Activated CD8-positive, alpha-beta T cell treated with anti-CD3 and anti-CD28 coated beads, Interleukin-2, amount 10 ng/mL, durations not matched to agents 7 days and 5 days (primary cell): ENCODE results near the gene LRRC7. TPM values are rescaled to one million over a fixed set of nuclear protein-coding genes. Genes with fewer than 3 reads are reported as not detected.
"Not testable (repeated sequence)": the region's sequence is repeated elsewhere in the genome, so short reads cannot be mapped to it uniquely, and the experiment has no call there.

Experiments used
- ATAC-seq: fragments of 150-1000 bp; cut with Tn5 transposase; one replicate; pipeline ENCODE4 v1.10.0; 2021; ENCODE audit warnings: moderate library complexity
- CTCF ChIA-PET: fragments of 350-600 bp; sonication (Branson Sonifier 250); formaldehyde crosslinking; loops from one replicate; lab custom pipeline; 2021; ENCODE audit warnings: antibody characterized with exemption; lab: Charles Lee
- POLR2A ChIA-PET: fragments of 350-600 bp; sonication (Branson Sonifier 250); formaldehyde crosslinking; loops from one replicate; lab custom pipeline; 2021; ENCODE audit warnings: antibody characterized with exemption; lab: Charles Lee
- DNase-seq: peaks from one replicate; pipeline ENCODE4 v3.0.0-alpha.2; 2020
- H3K27ac Mint-ChIP-seq: one replicate; pipeline ENCODE4 v1.8.0; 2021; ENCODE audit warnings: mild to moderate bottlenecking, mixed read lengths
- H3K27me3 Mint-ChIP-seq: one replicate; pipeline ENCODE4 v1.8.0; 2021; ENCODE audit warnings: low read depth, mixed read lengths
- H3K36me3 Mint-ChIP-seq: one replicate; pipeline ENCODE4 v1.8.0; 2021; ENCODE audit warnings: low read depth, mixed read lengths
- H3K4me1 Mint-ChIP-seq: one replicate; pipeline ENCODE4 v1.8.0; 2021; ENCODE audit warnings: low read depth, mixed read lengths
- H3K4me3 Mint-ChIP-seq: one replicate; pipeline ENCODE4 v1.8.0; 2021; ENCODE audit warnings: mild to moderate bottlenecking, mixed read lengths
- H3K9me3 Mint-ChIP-seq: one replicate; pipeline ENCODE4 v1.8.0; 2022; ENCODE audit warnings: mixed read lengths; ENCODE audit not compliant: insufficient read depth
- total RNA-seq, 2 experiments: library from RNA; stranded (reverse); gene quantifications; one replicate each; pipeline ENCODE4 v1.2.3, GENCODE V29; 2021

The LRRC7 gene
- total RNA-seq, 2 experiments from 2014 or later: 0.08 to 0.16 TPM

DNA sequence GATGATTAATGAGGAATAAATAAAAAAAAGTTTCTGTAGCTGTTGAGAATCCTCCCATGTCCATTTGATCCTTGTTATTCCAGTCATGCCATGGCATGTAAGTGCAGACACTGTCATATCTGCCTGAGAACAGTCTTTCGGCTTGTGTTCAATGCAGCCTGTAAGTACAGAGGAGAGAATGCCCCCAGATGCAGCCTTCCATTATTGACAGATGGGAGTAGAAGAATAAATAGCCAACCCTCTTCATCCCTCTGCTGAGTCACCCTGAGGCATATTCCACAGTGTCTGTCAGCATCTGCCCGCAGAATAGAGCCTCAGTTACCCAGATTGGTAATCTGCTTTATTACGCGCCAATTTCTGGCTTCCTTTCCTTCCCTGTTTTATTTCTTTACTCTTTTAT, 139.4 kb downstream of the LRRC7 start:
- Mint-ChIP-seq H3K27ac (no peak overlapping the region), H3K4me1 (no peaks in the 10 kb centered on the region), H3K27me3 (no peaks in the 10 kb centered on the region), H3K4me3 (no peak overlapping the region), H3K36me3 (no peaks in the 10 kb centered on the region), H3K9me3 (no peaks in the 10 kb centered on the region)
- CTCF ChIA-PET: no interaction called here
- POLR2A ChIA-PET: no interaction called here
- ATAC-seq: no peak
- no peak for DNase-seq

DNA sequence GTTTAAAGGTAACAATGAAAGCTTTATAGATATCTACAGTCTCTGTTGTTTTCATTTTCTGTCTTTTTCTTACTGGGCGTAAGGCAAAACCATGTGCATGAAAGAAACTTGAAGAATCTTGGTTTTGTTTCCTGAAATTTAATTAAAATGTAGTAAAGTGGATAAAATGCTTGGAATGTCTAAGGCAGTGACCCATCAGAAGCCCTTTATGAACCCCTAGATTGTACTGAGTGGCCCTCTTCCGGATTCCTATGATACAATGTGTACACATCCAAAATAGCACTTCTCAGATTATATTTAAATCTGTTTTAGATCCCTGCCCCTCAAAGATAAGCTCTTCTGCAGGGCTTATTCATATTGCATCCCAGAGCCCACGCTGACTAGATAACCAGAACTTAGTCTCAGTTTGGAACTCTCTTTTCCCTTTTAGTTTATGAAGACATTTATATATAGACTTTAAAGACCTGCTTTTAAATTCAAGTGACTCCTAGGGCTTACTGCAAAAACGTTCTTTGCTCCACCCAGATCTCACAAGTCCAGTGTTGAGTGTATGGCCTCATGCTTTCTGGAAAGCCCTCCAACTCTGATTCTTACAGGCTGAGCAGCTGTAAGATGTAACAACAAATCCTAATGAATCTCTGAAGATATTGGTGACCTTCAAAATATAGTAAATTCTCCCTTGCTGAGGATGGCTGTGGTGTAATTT, 142.9 kb downstream of the LRRC7 start:
- ChIA-PET CTCF (no interaction called here), POLR2A (no interaction called here)
- Mint-ChIP-seq H3K4me1 (no peaks in the 10 kb centered on the region), H3K27me3 (no peaks in the 10 kb centered on the region), H3K9me3 (no peaks in the 10 kb centered on the region), H3K4me3 (no peak overlapping the region), H3K36me3 (no peaks in the 10 kb centered on the region), H3K27ac (no peak overlapping the region)
- DNase-seq (no peak), ATAC-seq (no peak)

DNA sequence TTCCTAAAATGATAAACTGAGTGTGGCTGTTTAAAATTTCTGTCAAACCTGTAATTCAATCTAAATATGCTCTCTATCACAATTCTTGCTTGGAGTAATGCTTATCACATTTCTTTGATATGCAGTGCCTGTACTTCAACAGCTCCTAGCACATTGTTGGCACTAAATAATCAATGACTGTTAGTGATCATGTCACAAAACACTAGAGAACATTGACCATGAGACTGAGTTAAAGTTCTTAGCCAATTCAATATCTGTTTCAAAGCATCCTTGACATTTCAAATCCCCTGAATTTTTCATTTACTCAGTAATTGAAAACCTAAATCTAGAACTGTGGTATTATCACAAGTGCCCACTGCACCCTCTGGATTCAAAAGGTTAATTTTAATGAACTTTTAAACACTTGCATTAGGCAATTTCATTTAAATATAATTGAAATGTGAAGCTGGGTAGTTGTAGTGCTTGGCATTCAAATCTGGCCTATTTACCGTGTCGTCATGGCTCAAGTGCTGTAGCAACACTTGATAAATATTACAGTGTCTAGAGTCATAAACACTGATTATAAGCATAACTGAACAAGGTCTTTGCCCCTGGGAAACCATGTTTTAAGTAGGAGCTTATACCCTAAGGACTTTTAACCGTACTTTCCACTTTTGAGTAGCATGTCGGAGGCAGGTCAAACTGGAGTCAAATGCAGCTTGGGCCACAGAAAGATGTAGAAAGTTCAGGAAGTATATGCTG, 143.6 kb downstream of the LRRC7 start:
- H3K9me3 Mint-ChIP-seq: no peaks in the 10 kb centered on the region
- no peaks in the 10 kb centered on the region for H3K4me1 Mint-ChIP-seq
- H3K27ac Mint-ChIP-seq: no peak overlapping the region
- ATAC-seq (no peak), DNase-seq (no peak)
- ChIA-PET POLR2A (no interaction called here), CTCF (no interaction called here)
- no peak overlapping the region for H3K4me3 Mint-ChIP-seq
- H3K27me3 Mint-ChIP-seq: no peaks in the 10 kb centered on the region
- H3K36me3 Mint-ChIP-seq: no peaks in the 10 kb centered on the region

DNA sequence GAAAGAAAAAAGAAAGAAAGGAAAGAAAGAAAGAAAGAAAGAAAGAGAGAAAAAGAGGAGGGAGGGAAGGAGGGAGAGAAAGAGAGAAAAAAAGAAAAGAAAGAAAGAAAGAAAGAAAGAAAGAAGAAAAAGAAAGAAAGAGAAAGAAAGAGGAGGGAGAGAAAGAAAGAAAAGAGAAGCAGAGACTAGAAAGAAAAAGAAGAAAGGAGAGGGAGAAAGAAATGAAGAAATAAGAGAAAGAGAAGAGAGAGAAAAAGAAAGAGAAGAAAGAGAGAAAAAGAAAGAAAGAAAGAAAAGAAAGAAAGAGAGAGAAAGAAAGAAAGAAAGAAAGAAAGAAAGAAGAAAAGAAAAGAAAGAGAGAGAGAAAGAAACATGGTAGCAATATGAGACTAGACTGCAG, 150.1 kb downstream of the LRRC7 start:
- H3K36me3 Mint-ChIP-seq, H3K27me3 Mint-ChIP-seq, DNase-seq, POLR2A ChIA-PET, H3K9me3 Mint-ChIP-seq, CTCF ChIA-PET, H3K4me1 Mint-ChIP-seq, ATAC-seq, H3K4me3 Mint-ChIP-seq, H3K27ac Mint-ChIP-seq: not testable (repeated sequence)

DNA sequence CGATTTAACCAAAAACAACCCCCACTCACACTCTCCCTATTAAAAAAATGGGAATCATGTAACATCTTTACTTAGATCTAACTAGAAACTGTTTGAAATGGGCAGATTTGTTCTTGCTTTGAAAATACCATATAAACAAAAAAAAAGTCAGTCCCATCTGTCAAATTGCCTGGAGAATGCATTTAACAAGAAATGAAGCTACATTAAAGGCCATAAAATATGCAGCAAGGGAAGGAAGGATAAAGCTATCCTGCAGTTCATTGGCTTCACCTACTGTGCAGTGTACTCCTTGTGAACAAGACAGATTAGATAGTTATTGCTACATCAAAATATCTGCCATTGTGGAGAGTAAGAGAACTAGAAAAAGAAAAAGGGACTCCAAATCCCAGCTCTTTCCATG, 160.5 kb downstream of the LRRC7 start:
- H3K27ac Mint-ChIP-seq: no peak overlapping the region
- peaks cover 8% of the 10 kb centered on the region for H3K9me3 Mint-ChIP-seq
- H3K36me3 Mint-ChIP-seq: no peaks in the 10 kb centered on the region
- no peaks in the 10 kb centered on the region for H3K27me3 Mint-ChIP-seq
- ATAC-seq (no peak), DNase-seq (no peak)
- ChIA-PET POLR2A (no interaction called here), CTCF (no interaction called here)
- H3K4me3 Mint-ChIP-seq: no peak overlapping the region
- no peaks in the 10 kb centered on the region for H3K4me1 Mint-ChIP-seq

DNA sequence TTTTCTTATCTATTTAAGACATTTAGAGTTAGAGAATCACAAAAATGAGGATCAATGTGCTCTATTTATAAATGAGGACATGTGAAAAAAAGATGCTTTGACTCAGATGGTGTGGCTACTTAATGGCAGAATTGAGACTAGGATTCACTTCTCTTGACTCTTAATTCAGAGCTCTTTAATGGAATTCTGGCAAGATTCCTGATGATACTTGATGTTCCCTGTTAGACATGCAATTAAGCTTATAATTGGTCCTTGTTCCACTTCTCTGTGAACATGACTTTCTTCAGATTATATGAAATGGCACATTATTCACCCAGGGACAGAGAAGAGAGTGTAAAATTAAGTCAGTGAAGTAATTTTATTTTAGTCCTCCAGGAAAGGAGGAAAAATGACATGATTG, 165.3 kb downstream of the LRRC7 start:
- DNase-seq (no peak), ATAC-seq (no peak)
- ChIA-PET CTCF (no interaction called here), POLR2A (no interaction called here)
- Mint-ChIP-seq H3K36me3 (no peaks in the 10 kb centered on the region), H3K27ac (no peak overlapping the region), H3K9me3 (peaks cover 1% of the 10 kb centered on the region), H3K4me3 (no peak overlapping the region), H3K27me3 (no peaks in the 10 kb centered on the region), H3K4me1 (no peaks in the 10 kb centered on the region)

DNA sequence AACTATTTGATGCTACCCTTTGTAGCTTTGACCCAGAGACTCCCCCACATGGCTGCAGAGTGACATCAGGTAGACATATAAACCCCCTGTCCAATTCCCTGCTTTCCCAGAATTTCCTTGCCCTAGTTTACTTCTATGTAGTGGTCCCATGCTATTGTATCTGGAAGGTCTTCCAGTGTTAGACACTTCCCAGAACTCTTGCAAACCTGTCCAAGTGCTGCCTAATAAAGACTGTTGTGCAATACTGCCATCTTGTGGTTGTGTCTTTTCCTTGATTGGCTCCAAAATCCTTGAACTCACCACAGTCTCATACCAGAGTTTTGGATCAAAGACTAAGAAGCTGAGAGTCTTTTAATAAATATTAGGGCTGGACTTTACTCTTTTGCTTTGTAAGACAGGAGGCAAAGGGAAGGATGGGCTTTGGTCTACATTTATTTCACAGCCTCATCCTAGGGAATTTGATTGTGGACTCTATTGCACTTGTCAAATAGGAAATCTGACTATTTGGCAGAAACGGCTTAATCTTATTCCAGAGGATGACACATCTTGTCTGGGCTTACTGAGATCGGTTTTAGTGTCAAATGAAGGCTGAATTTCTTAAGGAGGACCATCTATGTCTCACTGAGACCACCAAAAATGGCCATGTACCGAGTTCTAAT, 169.9 kb downstream of the LRRC7 start:
- H3K27ac Mint-ChIP-seq: no peak overlapping the region
- peak; percentile 58 for ATAC-seq
- no peaks in the 10 kb centered on the region for H3K4me1 Mint-ChIP-seq
- ChIA-PET POLR2A (no interaction called here), CTCF (interaction anchor here (0.6 to 3.2 kb wide), 5 partner anchors 22 to 1617 kb away, joined by 3 to 15 read pairs (median 3); no protein-coding TSS in a partner anchor)
- no peaks in the 10 kb centered on the region for H3K36me3 Mint-ChIP-seq
- H3K9me3 Mint-ChIP-seq: no peaks in the 10 kb centered on the region
- no peaks in the 10 kb centered on the region for H3K27me3 Mint-ChIP-seq
- no peak overlapping the region for H3K4me3 Mint-ChIP-seq
- peak; percentile 47 for DNase-seq

DNA sequence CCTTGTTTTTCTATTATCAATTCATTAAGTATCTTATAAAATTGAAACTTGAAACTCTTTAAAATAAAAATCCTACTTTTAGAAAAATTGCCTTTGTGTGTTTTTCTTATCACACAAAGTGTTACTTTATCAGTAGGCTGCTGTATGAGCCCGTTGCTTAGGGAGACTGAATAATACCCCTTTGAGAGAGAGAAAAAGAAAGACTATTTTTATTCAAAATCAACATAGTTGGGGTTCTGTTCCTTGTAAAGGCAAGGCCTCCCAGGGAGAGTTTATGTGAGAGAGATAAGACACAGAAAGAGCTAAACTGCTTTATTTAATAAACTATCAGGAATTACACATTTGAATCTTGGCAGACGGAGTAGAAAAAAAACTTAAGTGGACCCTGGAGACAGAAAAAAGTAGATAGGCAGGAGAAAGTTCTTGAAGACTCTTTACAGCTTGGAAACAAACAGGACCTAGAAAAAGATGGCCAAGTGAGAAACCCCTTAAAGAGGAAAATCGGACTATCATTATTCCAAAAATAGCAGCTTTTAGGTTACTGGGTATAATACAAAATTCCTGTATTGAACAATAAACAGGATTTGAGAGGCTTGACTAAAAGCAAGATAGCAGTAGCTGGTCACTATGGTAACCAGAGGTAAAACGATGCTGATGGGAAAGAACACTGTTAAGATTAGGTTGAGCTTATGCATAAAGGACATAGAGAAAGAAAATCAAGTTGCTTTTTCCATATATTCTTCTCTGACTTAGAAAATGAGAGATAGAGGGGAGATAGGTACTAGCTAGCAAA, 170.9 kb downstream of the LRRC7 start:
- POLR2A ChIA-PET: no interaction called here
- DNase-seq (no peak), ATAC-seq (no peak)
- Mint-ChIP-seq H3K27ac (no peak overlapping the region), H3K36me3 (no peaks in the 10 kb centered on the region), H3K4me1 (no peaks in the 10 kb centered on the region), H3K27me3 (no peaks in the 10 kb centered on the region), H3K4me3 (no peak overlapping the region), H3K9me3 (no peaks in the 10 kb centered on the region)
- CTCF ChIA-PET: interaction anchor here (1.1 to 3.2 kb wide), 3 partner anchors 21 to 1618 kb away, joined by 3 to 15 read pairs (median 3); no protein-coding TSS in a partner anchor

DNA sequence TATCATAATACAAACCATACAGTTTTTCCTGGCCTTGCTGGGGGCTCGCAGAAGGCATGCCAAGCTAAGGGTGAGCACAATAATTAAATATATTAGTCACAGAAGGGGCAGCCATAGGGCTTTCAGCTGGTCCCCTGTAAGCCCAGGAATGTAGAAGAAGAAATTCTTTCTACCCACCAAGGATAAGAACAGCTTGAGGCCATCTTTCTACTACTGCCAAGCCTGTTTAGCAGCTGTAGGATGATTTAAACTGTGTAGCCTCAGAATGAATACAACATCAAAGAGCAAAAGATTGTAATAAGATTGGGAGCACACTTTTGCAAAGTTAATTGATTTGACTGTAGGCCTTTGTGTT, 171.5 kb downstream of the LRRC7 start:
- H3K36me3 Mint-ChIP-seq: no peaks in the 10 kb centered on the region
- no peak for ATAC-seq

DNA sequence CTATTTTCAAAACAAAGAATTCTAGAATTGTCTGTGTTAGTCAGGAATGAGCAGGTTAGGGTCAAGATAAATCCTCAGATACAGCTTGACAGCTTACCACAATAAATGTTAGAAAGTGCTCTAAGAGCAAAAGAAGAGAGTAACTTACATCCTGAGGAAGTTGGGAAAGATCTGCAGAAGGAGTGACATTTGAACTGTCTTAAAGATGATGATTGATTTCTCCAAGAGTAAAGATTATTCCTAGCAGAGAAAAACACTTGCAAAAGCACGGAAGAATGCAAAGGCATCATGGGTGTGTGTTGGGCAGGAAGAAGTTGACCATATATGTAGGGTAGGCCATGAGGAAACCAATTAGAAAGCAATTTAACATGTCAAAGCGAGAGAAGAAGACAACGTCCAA, 175.4 kb downstream of the LRRC7 start:
- Mint-ChIP-seq H3K9me3 (no peaks in the 10 kb centered on the region), H3K27me3 (no peaks in the 10 kb centered on the region), H3K27ac (no peak overlapping the region), H3K4me1 (no peaks in the 10 kb centered on the region), H3K36me3 (no peaks in the 10 kb centered on the region), H3K4me3 (no peak overlapping the region)
- no peak for DNase-seq
- ATAC-seq: no peak
- CTCF ChIA-PET: no interaction called here
- POLR2A ChIA-PET: no interaction called here

More for the DNA sequence above, 171.5 kb downstream of the LRRC7 start:
- ChIA-PET CTCF (interaction anchor here (1.1 to 3.2 kb wide), 3 partner anchors 21 to 1619 kb away, joined by 3 to 15 read pairs (median 3); no protein-coding TSS in a partner anchor), POLR2A (no interaction called here)
- no peaks in the 10 kb centered on the region for H3K4me1 Mint-ChIP-seq
- no peaks in the 10 kb centered on the region for H3K9me3 Mint-ChIP-seq
- no peak overlapping the region for H3K27ac Mint-ChIP-seq
- no peaks in the 10 kb centered on the region for H3K27me3 Mint-ChIP-seq
- DNase-seq: no peak
- H3K4me3 Mint-ChIP-seq: no peak overlapping the region

DNA sequence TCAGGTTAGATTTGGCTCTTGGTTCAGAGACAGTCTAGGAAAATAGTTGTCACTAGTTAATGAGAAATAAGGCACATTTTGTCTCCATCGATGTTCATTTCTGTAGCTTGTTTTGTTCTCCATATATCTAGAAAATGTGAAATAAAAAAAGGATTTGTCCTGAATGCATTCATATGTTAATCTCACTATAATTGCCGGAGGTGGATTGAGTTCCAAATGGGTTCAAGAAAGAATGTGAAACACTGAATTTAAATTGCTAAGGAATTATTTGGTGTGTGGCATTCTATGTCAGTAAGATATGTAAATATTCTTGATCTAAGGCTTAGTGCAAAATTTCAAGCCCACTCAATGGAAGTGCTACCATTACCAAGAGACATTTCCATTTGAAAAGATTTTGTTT, 176.7 kb downstream of the LRRC7 start:
- POLR2A ChIA-PET: no interaction called here
- H3K4me3 Mint-ChIP-seq: no peak overlapping the region
- H3K9me3 Mint-ChIP-seq: no peaks in the 10 kb centered on the region
- H3K27me3 Mint-ChIP-seq: no peaks in the 10 kb centered on the region
- H3K4me1 Mint-ChIP-seq: no peaks in the 10 kb centered on the region
- no peak for DNase-seq
- H3K36me3 Mint-ChIP-seq: no peaks in the 10 kb centered on the region
- ATAC-seq: no peak
- CTCF ChIA-PET: no interaction called here
- no peak overlapping the region for H3K27ac Mint-ChIP-seq
